GM18861 (cell line): ENCODE results near the gene PXMP4.
"Not testable (repeated sequence)": the region's sequence is repeated elsewhere in the genome, so short reads cannot be mapped to it uniquely, and the experiment has no call there.

Experiments used
- ATAC-seq: cut with Tn5 transposase; IDR thresholded peaks from one replicate; pipeline ENCODE4 v1.9.1; 2021; ENCODE audit not compliant: unreplicated experiment

PXMP4 gene, protein sequence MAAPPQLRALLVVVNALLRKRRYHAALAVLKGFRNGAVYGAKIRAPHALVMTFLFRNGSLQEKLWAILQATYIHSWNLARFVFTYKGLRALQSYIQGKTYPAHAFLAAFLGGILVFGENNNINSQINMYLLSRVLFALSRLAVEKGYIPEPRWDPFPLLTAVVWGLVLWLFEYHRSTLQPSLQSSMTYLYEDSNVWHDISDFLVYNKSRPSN

DNA sequence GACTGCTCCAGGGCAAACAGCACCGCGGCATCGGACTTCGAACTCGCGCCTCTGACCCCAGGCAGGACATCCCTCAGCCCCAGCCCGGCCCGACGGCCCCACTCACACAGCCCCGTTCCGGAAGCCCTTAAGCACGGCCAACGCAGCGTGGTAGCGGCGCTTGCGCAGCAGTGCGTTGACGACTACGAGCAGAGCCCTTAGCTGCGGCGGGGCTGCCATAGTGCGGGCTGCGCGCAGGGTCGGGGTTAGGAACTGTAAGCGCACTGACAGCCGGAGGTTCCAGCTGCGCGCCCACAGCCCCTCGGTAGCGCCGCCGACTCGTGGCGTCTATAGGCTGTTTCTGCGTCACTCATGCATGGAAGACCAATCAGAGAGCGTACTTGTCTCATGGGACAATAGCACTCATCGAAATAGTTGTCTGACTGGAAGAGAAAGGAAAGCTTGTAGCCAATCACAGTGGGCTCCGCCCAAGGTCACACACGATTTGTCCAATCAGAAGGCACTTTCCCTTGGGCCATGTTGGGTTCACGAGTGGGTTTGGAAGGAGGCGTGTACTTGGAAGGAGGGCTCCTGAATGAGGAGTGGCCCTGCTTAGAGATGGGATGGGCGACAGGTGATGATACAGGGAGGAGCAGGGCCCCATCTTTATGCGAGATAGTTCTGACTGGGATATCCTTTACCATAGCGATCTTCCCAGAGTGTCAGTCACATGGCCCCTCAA, at the start of gene PXMP4:
Gene PXMP4 (minus strand): TSS at position 322 of the 721 bp plus-strand sequence. CDS start 103 bp downstream, at position 219.
- ATAC-seq = peak; percentile 96

DNA sequence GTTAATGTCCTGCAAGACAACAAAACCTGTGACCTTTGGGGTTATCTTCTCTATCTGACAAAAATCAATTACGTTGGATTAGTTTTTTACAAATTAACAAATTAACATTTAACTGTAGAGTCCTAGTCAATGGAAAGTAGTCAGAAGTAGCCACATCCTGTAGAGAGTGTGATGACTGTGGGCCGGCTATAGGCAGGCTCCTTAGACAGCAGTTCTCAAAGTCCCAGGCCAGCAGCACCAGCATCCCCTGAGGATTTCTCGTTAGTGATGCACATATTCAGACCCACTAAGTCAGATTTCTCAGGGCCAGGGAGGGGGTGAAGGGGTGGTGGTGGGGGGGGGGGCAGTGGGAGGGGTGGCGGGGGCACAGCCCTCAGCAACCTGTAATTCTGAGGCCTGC, 48.9 kb upstream of the PXMP4 start:
- ATAC-seq = no peak

GRCh38 chr20:33767777-33768138, 47.6 kb upstream of the PXMP4 start:
- ATAC-seq = no peak

DNA sequence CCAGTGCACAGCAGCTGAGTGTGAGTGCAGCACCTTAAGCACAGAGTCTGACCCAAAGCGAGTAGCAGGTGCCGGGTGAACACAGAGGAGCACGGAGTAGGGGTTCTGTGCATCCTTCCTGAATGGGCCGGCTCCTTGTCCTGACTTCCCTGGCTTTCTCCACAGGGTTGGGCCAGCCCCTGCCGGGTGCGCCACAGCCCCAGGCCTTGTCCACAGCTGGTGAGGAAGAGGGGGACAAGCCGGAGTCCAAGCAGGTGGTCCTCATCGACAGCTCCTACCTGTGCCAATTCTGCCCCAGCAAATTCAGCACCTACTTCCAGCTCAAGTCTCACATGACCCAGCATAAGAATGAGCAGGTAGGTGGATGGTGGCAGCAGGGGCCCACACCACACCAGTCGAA, 46.6 kb upstream of the PXMP4 start:
- no peak for ATAC-seq

DNA sequence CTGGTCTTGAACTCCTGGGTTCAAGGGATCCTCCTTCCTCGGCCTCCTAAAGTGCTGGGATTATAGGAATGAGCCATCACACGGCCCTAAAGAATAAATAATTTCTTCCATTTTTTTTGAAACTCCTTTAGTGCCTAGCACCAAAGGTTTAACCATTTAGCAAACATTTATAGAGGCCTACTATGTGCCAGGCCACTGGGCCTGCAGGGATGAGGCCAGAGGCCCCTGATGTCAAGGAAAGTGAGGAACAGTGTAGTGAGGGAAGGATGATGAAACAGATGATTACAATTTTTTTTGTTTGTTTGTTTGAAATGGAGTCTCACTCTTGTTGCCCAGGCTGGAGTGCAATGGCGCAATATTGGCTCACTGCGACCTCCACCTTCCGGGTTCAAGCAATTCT, 45.5 kb upstream of the PXMP4 start:
- ATAC-seq = no peak

- no peak for ATAC-seq
Measured at GRCh38 chr20:33765099-33765498, 45.0 kb upstream of the PXMP4 start.

GRCh38 chr20:33761698-33762250, 41.7 kb upstream of the PXMP4 start:
- ATAC-seq = no peak

- no peak for ATAC-seq
Measured at GRCh38 chr20:33757458-33757857, 37.3 kb upstream of the PXMP4 start.

DNA sequence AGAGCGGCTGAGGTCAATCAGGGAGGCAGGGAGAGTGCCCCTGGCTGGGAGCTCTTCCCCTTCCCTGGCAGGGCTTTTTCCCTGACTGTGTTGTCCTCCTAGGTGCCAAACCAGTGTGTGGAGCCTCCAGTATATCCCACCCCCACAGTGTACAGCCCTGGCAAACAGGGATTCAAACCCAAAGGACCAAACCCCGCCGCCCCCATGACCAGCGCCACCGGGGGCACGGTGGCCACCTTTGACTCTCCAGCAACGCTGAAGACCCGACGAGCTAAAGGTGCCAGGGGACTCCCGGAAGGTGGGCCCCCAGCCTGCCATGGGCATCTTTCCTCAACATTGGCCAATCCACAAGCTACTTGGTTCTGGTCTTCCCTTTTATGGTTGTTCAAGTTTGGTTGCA, 36.9 kb upstream of the PXMP4 start:
- ATAC-seq = no peak

GRCh38 chr20:33755936-33756490, 35.9 kb upstream of the PXMP4 start:
- ATAC-seq = not testable (repeated sequence)

DNA sequence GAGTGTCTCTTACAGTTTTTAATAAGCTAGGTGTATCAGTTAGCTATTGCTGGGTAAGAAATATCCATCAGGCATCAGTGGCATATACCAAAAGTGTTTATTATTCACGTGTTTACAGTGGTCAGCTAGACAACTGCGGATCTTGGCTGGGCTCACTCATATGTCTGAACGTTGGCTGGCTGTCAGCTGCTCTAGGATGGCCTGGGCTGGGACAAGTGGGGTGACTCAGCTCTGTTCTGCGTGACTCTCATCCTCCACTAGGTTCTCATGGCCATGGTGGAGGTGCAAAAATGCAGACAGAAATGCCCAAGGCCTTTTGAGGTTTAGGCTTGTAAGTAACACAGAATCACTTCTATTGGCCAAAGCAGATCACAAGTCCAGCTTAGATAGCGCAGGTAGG, 33.7 kb upstream of the PXMP4 start:
- ATAC-seq = no peak

- no peak for ATAC-seq
Measured at GRCh38 chr20:33753143-33753542, 33.0 kb upstream of the PXMP4 start.

- ATAC-seq = no peak
Measured at GRCh38 chr20:33751775-33752174, 31.7 kb upstream of the PXMP4 start.

DNA sequence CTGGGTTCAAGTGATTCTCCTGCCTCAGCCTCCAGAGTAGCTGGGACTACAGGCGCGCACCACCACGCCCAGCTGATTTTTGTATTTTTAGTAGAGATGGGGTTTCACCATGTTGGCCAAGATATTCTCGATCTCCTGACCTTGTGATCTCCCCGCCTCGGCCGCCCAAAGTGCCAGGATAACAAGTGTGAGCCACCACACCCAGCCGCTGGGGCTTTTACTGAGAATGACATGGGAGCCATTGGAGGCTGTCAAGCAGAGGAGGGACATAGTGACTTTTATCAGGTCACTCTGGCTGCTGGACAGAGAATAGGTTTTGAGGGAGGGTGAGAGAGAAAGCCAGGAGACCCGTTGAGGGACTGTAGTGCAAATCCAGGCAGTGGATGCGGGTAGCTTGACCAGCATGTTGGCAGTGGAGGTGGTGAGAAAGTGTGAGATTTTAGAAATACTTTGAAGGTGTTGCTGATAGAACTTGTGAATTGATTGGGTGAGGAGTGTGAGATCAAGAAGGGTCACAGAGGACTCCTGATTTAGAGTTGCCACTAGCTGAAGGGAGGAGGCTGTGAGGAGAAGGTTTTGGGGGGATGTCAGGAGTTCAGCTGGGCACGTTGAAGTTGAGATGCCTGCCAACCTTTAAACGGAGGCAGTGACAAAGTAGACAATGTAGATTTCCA, 26.4 kb upstream of the PXMP4 start:
- ATAC-seq = no peak

DNA sequence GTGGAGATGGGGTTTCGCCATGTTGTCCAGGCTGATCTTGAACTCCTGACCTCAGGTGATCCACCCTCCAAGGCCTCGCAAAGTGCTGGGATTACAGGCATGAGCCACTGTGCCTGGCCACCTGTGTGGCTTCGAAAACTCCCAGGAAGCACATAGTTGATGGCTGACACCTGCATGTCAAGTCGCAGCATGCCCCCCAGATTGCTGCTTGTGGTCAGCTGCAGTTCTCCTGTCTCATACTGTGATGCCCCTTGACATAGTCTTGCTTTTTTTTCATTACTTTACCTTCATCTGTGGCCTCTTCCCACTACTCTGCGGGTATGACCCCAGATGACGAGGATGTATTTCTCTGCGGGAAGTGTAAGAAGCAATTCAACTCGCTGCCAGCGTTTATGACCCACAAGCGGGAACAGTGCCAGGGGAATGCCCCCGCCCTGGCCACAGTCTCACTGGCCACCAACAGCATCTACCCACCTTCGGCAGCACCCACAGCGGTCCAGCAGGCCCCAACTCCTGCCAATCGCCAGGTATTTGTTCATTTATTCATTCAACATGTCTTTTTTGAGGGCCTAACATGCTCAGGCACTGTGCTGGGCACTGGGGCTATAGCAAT, 24.8 kb upstream of the PXMP4 start:
- no peak for ATAC-seq

DNA sequence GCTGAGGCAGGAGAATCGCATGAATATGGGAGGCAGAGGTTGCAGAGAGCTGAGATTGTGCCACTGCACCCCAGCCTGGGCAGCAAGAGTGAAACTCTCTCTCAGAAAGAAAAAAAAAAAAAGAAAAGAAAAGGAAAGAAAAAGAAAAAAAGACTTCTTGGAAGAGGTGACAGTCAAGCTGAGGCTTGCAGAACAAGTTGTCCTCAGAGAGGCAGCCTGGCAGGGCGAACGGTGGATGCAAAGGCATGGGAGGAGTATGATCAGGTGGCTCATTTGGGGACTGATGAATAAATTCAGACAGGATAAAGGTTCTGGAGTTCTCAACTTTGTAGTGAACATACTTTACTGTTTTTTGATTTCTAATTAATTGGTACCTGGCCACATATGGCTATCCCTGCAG, 24.1 kb upstream of the PXMP4 start:
- no peak for ATAC-seq

DNA sequence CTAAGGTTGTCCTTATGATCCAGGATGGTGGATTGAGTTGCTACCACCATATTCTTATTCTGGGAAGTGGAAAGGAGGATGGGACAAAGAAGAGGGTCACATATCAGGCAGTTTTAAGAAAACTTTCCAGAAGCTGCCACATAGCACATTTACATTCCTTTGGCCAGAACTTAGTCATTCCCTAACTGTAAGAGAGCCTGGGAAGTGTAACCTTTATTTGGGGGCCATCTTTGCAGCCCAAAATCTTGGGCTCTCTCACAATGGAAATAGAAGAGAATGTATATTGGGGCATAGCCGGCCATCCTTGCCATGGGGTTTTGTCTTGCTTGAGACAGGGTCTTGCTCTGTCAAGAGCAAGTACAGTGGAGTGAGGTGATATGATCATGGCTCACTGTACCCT, 20.1 kb upstream of the PXMP4 start:
- ATAC-seq = no peak

DNA sequence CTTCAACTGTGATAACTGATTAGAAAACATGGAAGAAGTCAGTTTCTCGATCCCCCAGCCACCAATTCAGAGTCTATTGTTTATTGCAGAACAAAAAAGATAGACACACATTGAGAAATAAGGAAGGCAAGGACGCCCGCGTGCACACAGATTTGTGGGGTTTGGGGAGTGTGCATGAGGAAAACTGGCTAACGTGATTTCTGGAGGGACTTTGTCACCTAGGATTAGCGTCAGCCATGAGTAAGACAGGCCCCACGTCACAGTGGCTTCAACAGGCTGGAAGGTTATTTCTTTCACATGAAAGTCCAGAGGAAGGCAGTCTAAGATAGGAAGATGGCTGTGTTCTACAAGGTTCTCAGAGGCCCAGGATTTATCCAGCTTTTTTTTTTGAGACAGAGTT, 19.4 kb upstream of the PXMP4 start:
- ATAC-seq = no peak

DNA sequence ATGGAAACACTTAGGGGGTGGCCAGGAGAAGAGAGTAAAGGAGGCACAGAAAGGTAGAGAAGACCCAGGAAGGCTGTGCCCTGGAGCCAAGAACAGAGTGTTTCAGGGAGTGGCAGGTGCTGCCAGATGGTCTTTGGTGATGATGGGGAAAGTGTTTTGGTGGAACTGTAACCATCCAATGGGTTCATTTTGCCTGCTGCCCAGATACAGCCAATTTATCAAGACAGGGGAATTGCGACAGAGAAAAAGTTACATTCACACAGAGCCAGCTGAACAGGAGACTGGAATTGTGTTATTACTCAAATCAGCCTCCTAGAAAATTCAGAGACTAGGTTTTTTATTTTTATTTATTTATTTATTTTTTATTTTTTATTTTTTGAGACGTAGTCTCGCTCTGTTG, 16.9 kb upstream of the PXMP4 start:
- ATAC-seq = no peak

DNA sequence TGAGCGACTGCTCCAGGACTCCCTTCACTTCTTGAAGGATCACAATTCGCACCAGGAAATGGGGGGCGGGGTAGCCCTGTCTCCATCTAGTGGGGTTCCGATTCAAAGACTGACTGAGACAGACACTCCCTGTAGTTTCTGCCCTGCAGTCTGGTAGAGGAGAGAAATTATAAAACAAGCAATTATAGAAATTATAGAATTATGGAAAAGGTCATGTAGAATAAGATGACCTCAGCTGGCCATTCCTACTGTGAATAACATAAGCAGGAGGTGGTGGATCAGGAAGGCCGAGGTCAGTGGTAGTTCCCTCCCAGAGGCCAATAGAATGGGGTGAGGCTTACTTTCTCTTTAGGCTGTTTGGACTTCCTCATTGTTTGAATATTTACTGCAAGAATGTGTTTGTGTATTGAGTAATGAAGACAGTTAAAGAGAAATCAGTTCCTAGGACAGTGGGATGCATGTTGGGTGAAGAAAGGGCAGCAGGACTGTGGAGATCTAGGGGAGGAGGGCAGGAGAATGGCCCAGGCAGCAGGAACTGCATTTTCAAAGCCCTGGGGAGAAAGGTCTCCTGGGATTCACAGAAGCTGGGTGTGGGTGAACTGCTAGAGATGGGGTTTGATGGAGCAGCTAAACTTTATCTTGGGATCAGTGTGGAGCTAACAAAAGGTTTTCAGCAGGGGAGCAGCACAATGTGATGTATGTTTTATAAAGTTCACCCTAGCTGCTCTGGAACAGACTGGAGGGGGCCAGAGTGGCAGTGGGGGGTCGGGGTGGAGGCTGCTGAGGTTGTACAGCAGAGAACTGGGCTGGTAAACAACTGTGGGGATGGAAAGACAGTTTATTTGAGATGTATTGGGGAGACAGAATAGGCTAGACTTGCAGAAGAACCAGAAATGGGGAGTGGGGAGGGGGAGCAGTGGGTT, 13.8 kb upstream of the PXMP4 start:
- no peak for ATAC-seq
